GM23248 (cell line): ENCODE data around the gene RPL35. TPM values are rescaled to one million over a fixed set of nuclear protein-coding genes. Genes with fewer than 3 reads are reported as not detected.

Experiments used
- DNase-seq: peaks from one replicate; pipeline ENCODE4 v3.0.0-alpha.2; 2015
- H2AFZ ChIP-seq: fragments of 200-600 bp; sonication (generic); 2 replicates; pipeline ENCODE4 v1.6.1; 2016; ENCODE audit warnings: antibody characterized with exemption
- H3F3A ChIP-seq: fragments of 200-600 bp; sonication (generic); 2 replicates; pipeline ENCODE4 v1.6.1; 2016; ENCODE audit warnings: mild to moderate bottlenecking, antibody characterized with exemption, mixed run types; ENCODE audit not compliant: insufficient read depth
- H3K27ac ChIP-seq: fragments of 200-600 bp; sonication (generic); 2 replicates; pipeline ENCODE4 v1.5.1; 2016; ENCODE audit warnings: mild to moderate bottlenecking
- H3K27me3 ChIP-seq: fragments of 200-600 bp; sonication (generic); replicated peaks from 2 replicates; pipeline ENCODE4 v1.6.1; 2016; ENCODE audit warnings: mild to moderate bottlenecking; ENCODE audit not compliant: insufficient read depth
- H3K36me3 ChIP-seq: fragments of 200-600 bp; sonication (generic); 2 replicates; pipeline ENCODE4 v1.6.1; 2016; ENCODE audit warnings: low read depth, mild to moderate bottlenecking
- H3K4me1 ChIP-seq: fragments of 200-600 bp; sonication (generic); 2 replicates; pipeline ENCODE4 v1.6.1; 2016; ENCODE audit warnings: mild to moderate bottlenecking; ENCODE audit not compliant: insufficient read depth
- H3K4me2 ChIP-seq: fragments of 200-600 bp; sonication (generic); one replicate; pipeline ENCODE4 v1.6.1; 2016; ENCODE audit warnings: mild to moderate bottlenecking; ENCODE audit not compliant: unreplicated experiment
- H3K4me3 ChIP-seq: fragments of 200-600 bp; sonication (generic); 2 replicates; pipeline ENCODE4 v1.5.1; 2016; ENCODE audit warnings: mild to moderate bottlenecking
- H3K79me2 ChIP-seq: fragments of 200-600 bp; sonication (generic); 2 replicates; pipeline ENCODE4 v1.6.1; 2016; ENCODE audit warnings: mild to moderate bottlenecking; ENCODE audit not compliant: insufficient read depth
- H3K9ac ChIP-seq: fragments of 200-600 bp; sonication (generic); 2 replicates; pipeline ENCODE4 v1.6.1; 2016; ENCODE audit warnings: mild to moderate bottlenecking
- H3K9me2 ChIP-seq: fragments of 200-600 bp; sonication (generic); 2 replicates; pipeline ENCODE4 v1.6.1; 2016; ENCODE audit warnings: mixed run types, mild to moderate bottlenecking, moderate library complexity; ENCODE audit not compliant: insufficient read depth
- H3K9me3 ChIP-seq: fragments of 200-600 bp; sonication (generic); one replicate; pipeline ENCODE4 v1.6.1; 2017; ENCODE audit warnings: low read depth
- H4K20me1 ChIP-seq: fragments of 200-600 bp; sonication (generic); 2 replicates; pipeline ENCODE4 v1.6.0; 2016; ENCODE audit not compliant: insufficient read depth
- EZH2 ChIP-seq: fragments of 200-600 bp; sonication (generic); IDR thresholded peaks from 2 replicates; pipeline ENCODE4 v1.6.1; 2018; ENCODE audit warnings: antibody characterized with exemption, mild to moderate bottlenecking; ENCODE audit not compliant: insufficient read depth, poor library complexity, severe bottlenecking
- EZH2phosphoT487 ChIP-seq: fragments of 200-600 bp; sonication (generic); IDR thresholded peaks from 2 replicates; pipeline ENCODE4 v1.6.1; 2018; ENCODE audit warnings: antibody characterized with exemption, moderate library complexity, mild to moderate bottlenecking, low read depth; ENCODE audit not compliant: insufficient read depth
- WGBS, 2 experiments: methylation state at CpG; one replicate each; pipeline ENCODE4 v1.1.6; 2015 to 2017; ENCODE audit warnings: low lambda C conversion rate in 2 of 2, low coverage in 1 of 2; ENCODE audit errors: missing lambda C conversion rate in 2 of 2; 5-methylcytosine and 5-hydroxymethylcytosine counted together
- in situ Hi-C: fragments of 300-500 bp; cut with MboI; formaldehyde crosslinking; loops from 2 replicates; pipeline ENCODE4 v1.15.0; 2020
- polyA plus RNA-seq: library from polyadenylated mRNA; unstranded; fragments of >200 nt; fragmentation: Nextera tagmentation; extraction: Ambion mirVana; gene quantifications from 2 replicates; pipeline ENCODE4 v1.2.1, GENCODE V29; 2016
- total RNA-seq: library from RNA; depleted of rRNA; stranded (reverse); fragments of >200 nt; shearing (Covaris generic); gene quantifications from 2 replicates; pipeline ENCODE4 v1.2.3, GENCODE V29; 2014

RPL35 gene
- total and polyA plus RNA-seq, 2 experiments from 2014 or later: 1,193 to 1,199 TPM

- TF ChIP-seq EZH2phosphoT487 (no peak), EZH2 (no peak)
- H3K9me2 ChIP-seq: no peaks in the 10 kb centered on the region
- H3F3A ChIP-seq: no peaks in the 10 kb centered on the region
- no peak overlapping the region for H2AFZ ChIP-seq
- no peaks in the 10 kb centered on the region for H3K9me3 ChIP-seq
- H4K20me1 ChIP-seq: no peaks in the 10 kb centered on the region; the same call in 1 of the 2 replicates
- no peaks in the 10 kb centered on the region for H3K4me1 ChIP-seq
- in situ Hi-C loops: no loop called here
- H3K27ac ChIP-seq: no peak overlapping the region
- no peak for DNase-seq
- H3K9ac ChIP-seq: no peak overlapping the region
- no peak overlapping the region for H3K4me3 ChIP-seq
- no peaks in the 10 kb centered on the region for H3K27me3 ChIP-seq
- no peaks in the 10 kb centered on the region for H3K79me2 ChIP-seq
- 87 to 91% methylated on average over 13 of the region's 13 CpGs for WGBS, 2 experiments
- peaks cover 9% of the 10 kb centered on the region; the same call in 1 of the 2 replicates for H3K36me3 ChIP-seq
- H3K4me2 ChIP-seq: no peak overlapping the region
These were observed 27.2 kb upstream of the RPL35 start for GRCh38 chr9:124889006-124889405.

DNA sequence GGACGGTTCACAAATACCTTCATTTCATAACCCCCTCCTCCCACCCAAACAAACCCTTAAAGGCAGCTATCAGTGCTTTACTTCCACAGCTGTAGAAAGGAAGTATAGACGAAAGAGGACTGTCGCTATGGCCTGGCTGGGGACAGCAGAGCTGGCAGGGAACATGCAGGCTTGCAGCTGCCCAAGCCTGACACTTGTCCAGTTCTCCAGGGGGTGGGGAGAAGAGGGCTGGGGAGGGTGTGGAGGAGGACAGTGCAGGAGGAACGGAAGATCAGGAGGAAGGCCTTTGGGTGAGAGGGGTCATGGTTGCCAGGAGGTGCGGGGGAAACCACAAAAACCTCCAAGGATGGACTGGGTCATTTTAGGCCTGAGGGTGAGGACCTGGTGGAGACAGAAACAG is 26.1 kb upstream of the RPL35 start:
- Histone ChIP-seq H3K36me3 (no peaks in the 10 kb centered on the region; the same call in 1 of the 2 replicates), H2AFZ (no peak overlapping the region), H3K79me2 (no peaks in the 10 kb centered on the region), H3F3A (no peaks in the 10 kb centered on the region), H3K4me3 (no peak overlapping the region), H3K9me3 (no peaks in the 10 kb centered on the region), H3K4me2 (no peak overlapping the region), H3K9me2 (no peaks in the 10 kb centered on the region), H3K9ac (no peak overlapping the region), H3K4me1 (no peaks in the 10 kb centered on the region), H4K20me1 (no peaks in the 10 kb centered on the region; the same call in 1 of the 2 replicates), H3K27me3 (no peaks in the 10 kb centered on the region), H3K27ac (no peak overlapping the region)
- WGBS, 2 experiments: 85 to 92% methylated on average over 5 of the region's 5 CpGs
- TF ChIP-seq EZH2 (no peak), EZH2phosphoT487 (no peak)
- in situ Hi-C loops: no loop called here
- no peak for DNase-seq

DNA sequence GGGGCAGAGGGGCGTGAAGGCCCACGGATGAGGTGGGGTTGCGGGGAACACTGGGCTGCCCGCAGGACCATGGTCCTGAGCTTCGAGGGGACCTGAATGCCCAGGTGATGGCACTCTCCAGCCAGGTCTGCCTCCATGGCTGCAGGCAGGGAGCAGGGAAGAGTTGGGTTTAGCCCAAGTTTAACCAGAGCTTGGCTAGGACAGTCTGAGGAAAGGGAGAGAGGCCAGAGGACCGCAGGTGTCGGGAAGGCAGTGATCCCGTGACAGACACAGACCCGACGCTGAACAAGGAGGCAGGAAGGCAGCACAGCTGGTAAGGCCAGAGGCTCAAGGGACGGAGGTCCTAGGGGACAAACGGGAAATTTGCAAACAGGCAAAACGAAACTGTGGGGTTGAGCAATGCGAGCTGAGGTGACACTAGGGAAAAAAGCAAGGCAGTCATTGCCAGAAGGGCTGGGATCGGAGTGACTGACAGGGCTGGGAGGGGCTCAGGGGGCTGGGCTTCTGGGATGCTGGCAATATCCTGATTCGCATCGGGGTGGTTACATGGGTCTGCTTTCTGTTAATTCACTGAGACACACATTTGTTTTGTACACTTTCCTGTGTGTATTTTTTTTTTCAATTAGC is 25.2 kb upstream of the RPL35 start:
- Histone ChIP-seq H4K20me1 (no peaks in the 10 kb centered on the region; the same call in 1 of the 2 replicates), H3K36me3 (no peaks in the 10 kb centered on the region; the same call in 1 of the 2 replicates), H3F3A (no peaks in the 10 kb centered on the region), H3K4me1 (no peaks in the 10 kb centered on the region), H3K79me2 (no peaks in the 10 kb centered on the region), H3K9ac (no peak overlapping the region), H3K4me3 (no peak overlapping the region), H3K4me2 (no peak overlapping the region), H3K27ac (no peak overlapping the region), H3K27me3 (no peaks in the 10 kb centered on the region), H3K9me3 (no peaks in the 10 kb centered on the region), H2AFZ (no peak overlapping the region), H3K9me2 (no peaks in the 10 kb centered on the region)
- WGBS, 2 experiments: 85 to 89% methylated on average over 17 of the region's 17 CpGs
- in situ Hi-C loops: no loop called here
- no peak for DNase-seq
- TF ChIP-seq EZH2 (no peak), EZH2phosphoT487 (no peak)

DNA sequence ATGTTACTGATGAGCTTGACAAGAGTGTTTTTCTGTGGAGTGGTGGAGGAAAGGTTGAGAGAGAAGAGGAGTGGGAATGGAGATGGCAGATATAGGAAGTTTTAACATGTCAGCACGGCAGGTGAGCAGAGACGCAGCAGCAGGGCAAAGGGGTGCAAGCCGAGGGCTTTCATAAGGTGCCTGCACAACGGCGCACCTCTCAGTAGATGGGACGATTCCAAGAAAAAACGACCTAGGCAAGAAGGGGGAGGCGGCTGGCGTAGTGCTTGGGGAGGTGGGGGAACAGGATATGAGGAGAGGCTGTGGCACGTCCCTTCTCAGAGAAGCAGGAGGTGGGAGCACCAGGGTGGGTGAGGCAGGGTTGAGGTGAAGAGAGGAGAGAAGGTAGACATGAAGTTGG is 24.7 kb upstream of the RPL35 start:
- no peaks in the 10 kb centered on the region; the same call in 1 of the 2 replicates for H3K36me3 ChIP-seq
- 85 to 88% methylated on average over 10 of the region's 10 CpGs for WGBS, 2 experiments

More for the DNA sequence above, 24.7 kb upstream of the RPL35 start:
- Histone ChIP-seq H4K20me1 (no peaks in the 10 kb centered on the region; the same call in 1 of the 2 replicates), H3K4me2 (no peak overlapping the region), H3K9me2 (no peaks in the 10 kb centered on the region), H3K4me3 (no peak overlapping the region), H3K9me3 (no peaks in the 10 kb centered on the region), H2AFZ (no peak overlapping the region), H3K27me3 (no peaks in the 10 kb centered on the region), H3K9ac (no peak overlapping the region), H3K79me2 (no peaks in the 10 kb centered on the region), H3K4me1 (no peaks in the 10 kb centered on the region), H3F3A (no peaks in the 10 kb centered on the region), H3K27ac (no peak overlapping the region)
- no peak for DNase-seq
- no peak for TF ChIP-seq EZH2phosphoT487
- TF ChIP-seq EZH2: no peak
- in situ Hi-C loops: no loop called here
